GM23338 (cell line): Measurements from ENCODE around the gene AHNAK. TPM values are rescaled to one million over a fixed set of nuclear protein-coding genes. Genes with fewer than 3 reads are reported as not detected.

Experiments
- ATAC-seq: fragments of 200-7000 bp; cut with Tn5 transposase; 3 replicates; pipeline ENCODE4 v1.9.1; 2020
- DNase-seq: peaks from one replicate; pipeline ENCODE4 v3.0.0-alpha.2; 2015; ENCODE audit warnings: low spot score
- H2AFZ ChIP-seq: fragments of 200-600 bp; sonication (generic); 2 replicates; pipeline ENCODE4 v1.8.0; 2016; ENCODE audit warnings: antibody characterized with exemption, mild to moderate bottlenecking, moderate library complexity
- H3F3A ChIP-seq: fragments of 200-600 bp; sonication (generic); replicated peaks from 2 replicates; pipeline ENCODE4 v1.8.0; 2017; ENCODE audit warnings: antibody characterized with exemption, mixed run types, low read depth
- H3K27ac ChIP-seq: fragments of 200-600 bp; sonication (generic); 2 replicates; pipeline ENCODE4 v1.6.1; 2016; ENCODE audit warnings: low read depth
- H3K27me3 ChIP-seq: fragments of 200-600 bp; sonication (generic); 2 replicates; pipeline ENCODE4 v1.8.0; 2016; ENCODE audit warnings: mild to moderate bottlenecking, mixed run types, moderate library complexity; ENCODE audit not compliant: insufficient read depth
- H3K36me3 ChIP-seq: fragments of 200-600 bp; sonication (generic); 2 replicates; pipeline ENCODE4 v1.8.0; 2016; ENCODE audit warnings: mild to moderate bottlenecking; ENCODE audit not compliant: insufficient read depth
- H3K4me1 ChIP-seq: fragments of 200-600 bp; sonication (generic); 2 replicates; pipeline ENCODE4 v1.8.0; 2016; ENCODE audit warnings: mild to moderate bottlenecking, moderate library complexity; ENCODE audit not compliant: insufficient read depth
- H3K4me2 ChIP-seq: fragments of 200-600 bp; sonication (generic); 2 replicates; pipeline ENCODE4 v1.7.1; 2017; ENCODE audit warnings: mixed run types
- H3K4me3 ChIP-seq: fragments of 200-600 bp; sonication (generic); 2 replicates; pipeline ENCODE4 v1.6.1; 2016; ENCODE audit warnings: mixed run types
- H3K79me2 ChIP-seq: fragments of 200-600 bp; sonication (generic); replicated peaks from 2 replicates; pipeline ENCODE4 v1.8.0; 2017; ENCODE audit warnings: mild to moderate bottlenecking; ENCODE audit not compliant: insufficient read depth
- H3K9me2 ChIP-seq: fragments of 200-600 bp; sonication (generic); 2 replicates; pipeline ENCODE4 v1.8.0; 2017; ENCODE audit not compliant: insufficient read depth
- H4K20me1 ChIP-seq: fragments of 200-600 bp; sonication (generic); replicated peaks from 2 replicates; pipeline ENCODE4 v1.8.0; 2017; ENCODE audit warnings: mild to moderate bottlenecking; ENCODE audit not compliant: insufficient read depth
- H3K27ac Mint-ChIP-seq: 2 replicates; pipeline ENCODE4 v1.8.0; 2020; ENCODE audit warnings: inconsistent platforms, mild to moderate bottlenecking, moderate library complexity, mixed read lengths
- H3K27me3 Mint-ChIP-seq: 3 replicates; pipeline ENCODE4 v1.8.0; 2022; ENCODE audit warnings: low read depth, mild to moderate bottlenecking, moderate library complexity, mixed read lengths, inconsistent platforms; ENCODE audit not compliant: insufficient read depth, poor library complexity
- H3K36me3 Mint-ChIP-seq: 3 replicates; pipeline ENCODE4 v1.8.0; 2021; ENCODE audit warnings: low read depth, mild to moderate bottlenecking, inconsistent platforms, moderate library complexity, mixed read lengths
- H3K4me1 Mint-ChIP-seq: 3 replicates; pipeline ENCODE4 v1.8.0; 2020; ENCODE audit warnings: mild to moderate bottlenecking, inconsistent platforms, mixed read lengths
- H3K4me3 Mint-ChIP-seq: 3 replicates; pipeline ENCODE4 v1.8.0; 2021; ENCODE audit warnings: moderate library complexity, mild to moderate bottlenecking, inconsistent platforms, mixed read lengths
- H3K9me3 Mint-ChIP-seq: 3 replicates; pipeline ENCODE4 v1.8.0; 2020; ENCODE audit warnings: moderate library complexity, mild to moderate bottlenecking, inconsistent platforms, mixed read lengths
- CTCF ChIP-seq, 2 experiments: fragments of 200-600 bp in 1 of 2; sonication (generic) in 1 of 2; conservative IDR thresholded peaks; 2 replicates each; pipeline versions ENCODE4 v1.5.1 to v1.6.1; 2016 to 2017; ENCODE audit warnings: antibody characterized with exemption in 2 of 2, low read depth in 2 of 2, mild to moderate bottlenecking in 2 of 2, moderate library complexity in 1 of 2
- EZH2 ChIP-seq: fragments of 200-600 bp; sonication (generic); IDR thresholded peaks from one replicate; pipeline ENCODE4 v1.8.0; 2017; ENCODE audit warnings: antibody characterized with exemption, mild to moderate bottlenecking, low read depth; ENCODE audit not compliant: unreplicated experiment
- NANOG ChIP-seq: IDR thresholded peaks from 2 replicates; pipeline ENCODE4 v1.6.1; 2016; ENCODE audit warnings: antibody characterized with exemption, borderline replicate concordance
- POLR2AphosphoS5 ChIP-seq: IDR thresholded peaks from 2 replicates; pipeline ENCODE4 v1.6.1; 2016; ENCODE audit warnings: antibody characterized with exemption, low read depth
- REST ChIP-seq: IDR thresholded peaks from one replicate; pipeline ENCODE4 v1.6.1; 2018; ENCODE audit warnings: antibody characterized with exemption; ENCODE audit not compliant: unreplicated experiment
- ZNF114 ChIP-seq: fragments of 250-450 bp; sonication (Bioruptor Pico); IDR thresholded peaks from 2 replicates; pipeline ENCODE4 v1.5.0; 2020; ENCODE audit warnings: mild to moderate bottlenecking, moderate library complexity
- polyA plus RNA-seq: library from polyadenylated mRNA; unstranded; fragments of >200 nt; fragmentation: Nextera tagmentation; extraction: Ambion mirVana; gene quantifications from 2 replicates; pipeline ENCODE4 v1.2.1, GENCODE V29; 2016
- total RNA-seq: library from RNA; depleted of rRNA; stranded (reverse); fragments of >200 nt; shearing (Covaris generic); gene quantifications from 2 replicates; pipeline ENCODE4 v1.2.3, GENCODE V29; 2014

The AHNAK gene
- total and polyA plus RNA-seq, 2 experiments from 2014 or later: 0.91 to 2.1 TPM

GRCh38 chr11:62393735-62394134 lies 152.9 kb downstream of the AHNAK start (continued):
- TF ChIP-seq CTCF (conservative IDR thresholded peaks at IDR 0.05; ENCODE audit: low read depth in 2 of 2): no peak
- no peak for TF ChIP-seq REST
- no peak for TF ChIP-seq NANOG
- no peak for TF ChIP-seq POLR2AphosphoS5

GRCh38 chr11:62393061-62393611 lies 153.5 kb downstream of the AHNAK start:
- Histone ChIP-seq H3K9me2 (no peaks in the 10 kb centered on the region), H3K4me2 (no peak overlapping the region), H2AFZ (no peak overlapping the region), H3K79me2 (no peaks in the 10 kb centered on the region), H3K27ac (no peak overlapping the region), H3K4me3 (no peak overlapping the region), H3K27me3 (no peaks in the 10 kb centered on the region), H3K36me3 (no peaks in the 10 kb centered on the region), H4K20me1 (no peaks in the 10 kb centered on the region; the same call in 1 of the 2 replicates), H3F3A (no peaks in the 10 kb centered on the region), H3K4me1 (peaks cover 4% of the 10 kb centered on the region)
- peaks cover 20% of the 10 kb centered on the region for H3K4me1 Mint-ChIP-seq
- H3K36me3 Mint-ChIP-seq: no peaks in the 10 kb centered on the region
- no peaks in the 10 kb centered on the region for H3K9me3 Mint-ChIP-seq
- no peak for TF ChIP-seq EZH2
- no peak for TF ChIP-seq POLR2AphosphoS5
- no peak for TF ChIP-seq ZNF114
- TF ChIP-seq CTCF (conservative IDR thresholded peaks at IDR 0.05; ENCODE audit: low read depth in 2 of 2): peak; percentile 19 to 29; a peak in 2 of 4 replicates
- no peak for ATAC-seq
- no peak overlapping the region for H3K27ac Mint-ChIP-seq
- no peak for DNase-seq
- peaks cover 6% of the 10 kb centered on the region for H3K27me3 Mint-ChIP-seq
- H3K4me3 Mint-ChIP-seq: no peak overlapping the region
